ENCODE measurements around the gene GSE1.
A peak's percentile ranks its signal among the peaks of the same experiment; 100 is the strongest.

GRCh38 chr16:85570735-85571562 lies 42.2 kb upstream of the GSE1 start:
- no peak for TF ChIP-seq CTCF (IDR thresholded peaks at IDR 0.05; ENCODE audit: insufficient read depth, low read length)
- TF ChIP-seq, protein P1, sequence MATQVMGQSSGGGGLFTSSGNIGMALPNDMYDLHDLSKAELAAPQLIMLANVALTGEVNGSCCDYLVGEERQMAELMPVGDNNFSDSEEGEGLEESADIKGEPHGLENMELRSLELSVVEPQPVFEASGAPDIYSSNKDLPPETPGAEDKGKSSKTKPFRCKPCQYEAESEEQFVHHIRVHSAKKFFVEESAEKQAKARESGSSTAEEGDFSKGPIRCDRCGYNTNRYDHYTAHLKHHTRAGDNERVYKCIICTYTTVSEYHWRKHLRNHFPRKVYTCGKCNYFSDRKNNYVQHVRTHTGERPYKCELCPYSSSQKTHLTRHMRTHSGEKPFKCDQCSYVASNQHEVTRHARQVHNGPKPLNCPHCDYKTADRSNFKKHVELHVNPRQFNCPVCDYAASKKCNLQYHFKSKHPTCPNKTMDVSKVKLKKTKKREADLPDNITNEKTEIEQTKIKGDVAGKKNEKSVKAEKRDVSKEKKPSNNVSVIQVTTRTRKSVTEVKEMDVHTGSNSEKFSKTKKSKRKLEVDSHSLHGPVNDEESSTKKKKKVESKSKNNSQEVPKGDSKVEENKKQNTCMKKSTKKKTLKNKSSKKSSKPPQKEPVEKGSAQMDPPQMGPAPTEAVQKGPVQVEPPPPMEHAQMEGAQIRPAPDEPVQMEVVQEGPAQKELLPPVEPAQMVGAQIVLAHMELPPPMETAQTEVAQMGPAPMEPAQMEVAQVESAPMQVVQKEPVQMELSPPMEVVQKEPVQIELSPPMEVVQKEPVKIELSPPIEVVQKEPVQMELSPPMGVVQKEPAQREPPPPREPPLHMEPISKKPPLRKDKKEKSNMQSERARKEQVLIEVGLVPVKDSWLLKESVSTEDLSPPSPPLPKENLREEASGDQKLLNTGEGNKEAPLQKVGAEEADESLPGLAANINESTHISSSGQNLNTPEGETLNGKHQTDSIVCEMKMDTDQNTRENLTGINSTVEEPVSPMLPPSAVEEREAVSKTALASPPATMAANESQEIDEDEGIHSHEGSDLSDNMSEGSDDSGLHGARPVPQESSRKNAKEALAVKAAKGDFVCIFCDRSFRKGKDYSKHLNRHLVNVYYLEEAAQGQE (IDR thresholded peaks at IDR 0.05; ENCODE audit: insufficient replicate concordance, low read depth), result no peak
- peak; percentile 9; the same call in 1 of the 2 replicates for TF ChIP-seq POLR2AphosphoS5 (IDR thresholded peaks at IDR 0.05; ENCODE audit: low read depth)
- no peak for TF ChIP-seq GABPA (IDR thresholded peaks at IDR 0.05; ENCODE audit: low read depth)

All from HL-60 (cell line).